HG02840 (cell line): Measurements from ENCODE around the gene METTL24.

Experiments used
- ATAC-seq: cut with Tn5 transposase; IDR thresholded peaks from one replicate; pipeline ENCODE4 v1.9.1; 2021; ENCODE audit warnings: mild to moderate bottlenecking, moderate library complexity, moderate number of reproducible peaks; ENCODE audit not compliant: unreplicated experiment, low FRiP score

The METTL24 gene

GRCh38 chr6:110357664-110358552 lies at the start of gene METTL24:
Gene METTL24, minus strand, starts transcription at chr6:110358349. Its CDS starts 77 bp downstream, at chr6:110358272.
- ATAC-seq: no peak

DNA sequence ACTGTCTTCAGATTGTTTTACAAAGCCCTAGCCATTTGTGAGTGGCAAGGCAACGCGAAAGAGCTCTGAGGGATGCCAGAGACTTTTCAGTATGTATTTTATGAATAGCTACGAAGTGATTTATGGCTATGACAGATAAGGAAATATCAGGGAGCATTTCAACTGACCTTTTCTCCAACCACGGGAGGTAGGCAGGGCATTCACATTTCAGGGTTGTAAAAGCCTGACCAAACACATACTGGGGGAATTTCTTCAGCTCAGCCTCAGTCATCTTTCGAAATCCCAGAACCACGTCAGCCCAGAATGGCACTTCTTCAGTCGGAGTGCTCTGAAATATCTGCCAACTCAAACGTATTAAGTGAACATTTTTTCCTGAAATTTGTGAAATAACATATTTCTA lies 46.5 kb upstream of the METTL24 start:
- no peak for ATAC-seq

DNA sequence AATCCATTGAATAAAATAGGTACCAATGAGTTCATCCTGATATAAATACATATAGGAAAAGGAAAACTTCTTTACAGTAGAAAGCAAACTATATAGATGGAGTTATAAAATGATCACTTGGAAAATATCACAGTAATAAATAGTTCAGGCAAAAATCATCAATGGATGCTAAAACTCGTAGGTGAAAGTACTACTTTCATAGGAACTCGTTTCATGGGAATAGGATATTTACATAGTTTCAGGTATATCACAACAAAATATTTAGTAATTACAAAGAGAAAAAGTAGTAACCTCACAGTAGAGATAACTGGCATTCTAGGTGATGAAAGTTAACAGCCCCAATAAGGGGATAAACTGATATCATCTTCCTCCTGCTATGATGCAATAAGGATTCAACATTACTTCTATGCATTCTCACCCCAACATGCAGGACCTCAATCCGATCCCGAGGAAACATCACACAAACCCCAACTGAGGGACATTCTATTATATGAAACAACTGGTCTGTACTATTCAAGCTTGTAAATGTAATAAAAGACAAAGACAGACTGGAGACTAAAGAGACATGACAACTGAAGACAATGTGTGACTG lies 43.5 kb upstream of the METTL24 start:
- ATAC-seq: no peak

DNA sequence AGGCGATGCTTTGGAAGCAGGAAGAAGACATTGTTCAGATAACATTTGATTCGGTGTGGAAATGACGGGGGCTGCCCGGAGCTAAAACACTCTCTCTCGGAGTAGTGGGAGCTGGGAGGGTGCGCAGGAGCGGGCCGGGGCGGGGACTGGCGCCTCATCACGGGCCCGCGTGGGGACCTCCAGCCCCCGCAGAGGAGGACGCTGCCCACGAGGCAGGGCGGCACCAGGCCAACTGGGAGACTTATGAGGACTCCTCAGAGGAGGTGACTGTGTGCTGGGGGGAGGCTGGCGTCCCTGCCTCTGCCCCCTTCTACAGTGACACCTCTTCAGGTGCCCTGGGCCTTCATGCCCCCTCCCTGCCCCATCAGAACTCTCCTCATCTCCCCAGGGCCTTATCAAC lies 42.1 kb upstream of the METTL24 start:
- ATAC-seq: no peak

- ATAC-seq: no peak
These were observed 41.3 kb upstream of the METTL24 start for GRCh38 chr6:110399219-110400071.

DNA sequence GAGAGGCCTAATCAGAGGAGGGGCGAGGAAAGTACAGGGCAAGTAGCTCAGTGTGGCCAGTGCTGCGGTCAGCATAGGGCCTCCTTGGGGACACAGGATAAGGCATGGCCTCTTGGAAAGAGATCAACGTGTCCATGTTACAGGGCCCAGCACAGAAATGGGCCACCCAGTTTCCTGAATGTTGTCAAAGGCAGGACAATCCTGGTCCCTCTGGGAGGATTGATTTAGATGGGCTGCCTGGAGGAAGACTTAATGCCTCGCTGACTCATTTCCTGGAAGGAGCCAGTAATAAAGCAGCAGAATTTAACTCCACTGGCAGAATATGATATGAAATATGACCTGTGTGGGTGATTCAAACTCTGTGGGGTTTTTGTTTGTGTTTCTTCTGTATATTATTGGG lies 40.6 kb upstream of the METTL24 start:
- no peak for ATAC-seq

DNA sequence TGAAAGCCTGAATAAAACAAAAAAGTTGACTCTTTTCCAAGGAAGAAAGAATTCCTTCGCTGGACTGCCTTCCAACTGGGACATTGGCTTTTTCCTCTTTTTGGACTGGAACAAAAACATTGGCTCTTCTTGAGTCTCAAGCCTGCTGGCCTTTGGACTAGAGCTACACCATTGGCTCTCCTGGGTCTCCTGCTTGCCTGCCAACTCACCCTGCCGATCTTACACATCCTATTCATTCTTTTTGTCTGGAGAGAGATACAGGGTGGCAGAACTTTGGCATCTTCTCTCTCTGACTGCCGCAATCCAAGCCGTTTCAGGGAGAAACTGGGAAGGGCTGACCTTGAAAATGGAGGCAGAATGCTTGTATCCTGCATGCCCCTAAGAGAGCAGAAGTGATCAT lies 37.1 kb upstream of the METTL24 start:
- ATAC-seq: no peak

DNA sequence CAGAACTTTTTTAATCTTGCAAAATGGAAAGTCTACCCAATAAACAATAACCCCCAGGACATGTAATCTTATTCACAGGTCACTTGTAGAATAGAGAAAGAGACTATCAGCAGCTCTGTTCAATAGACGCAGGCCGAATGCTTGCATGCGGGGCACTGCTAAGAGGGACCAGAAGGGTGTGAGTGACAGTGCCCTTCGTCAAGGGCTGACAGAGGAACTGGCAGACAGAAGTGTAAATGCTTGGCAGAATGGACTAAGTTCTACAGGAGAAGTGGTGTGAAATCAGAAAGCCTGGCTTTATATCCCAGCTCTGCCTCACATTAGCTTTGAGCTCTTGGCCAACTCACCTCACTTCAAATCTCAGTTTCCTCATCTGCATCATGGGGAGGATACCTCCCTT lies 36.3 kb upstream of the METTL24 start:
- ATAC-seq: no peak

GRCh38 chr6:110392727-110393126 lies 34.6 kb upstream of the METTL24 start:
- no peak for ATAC-seq

GRCh38 chr6:110390404-110390803 lies 32.3 kb upstream of the METTL24 start:
- no peak for ATAC-seq

DNA sequence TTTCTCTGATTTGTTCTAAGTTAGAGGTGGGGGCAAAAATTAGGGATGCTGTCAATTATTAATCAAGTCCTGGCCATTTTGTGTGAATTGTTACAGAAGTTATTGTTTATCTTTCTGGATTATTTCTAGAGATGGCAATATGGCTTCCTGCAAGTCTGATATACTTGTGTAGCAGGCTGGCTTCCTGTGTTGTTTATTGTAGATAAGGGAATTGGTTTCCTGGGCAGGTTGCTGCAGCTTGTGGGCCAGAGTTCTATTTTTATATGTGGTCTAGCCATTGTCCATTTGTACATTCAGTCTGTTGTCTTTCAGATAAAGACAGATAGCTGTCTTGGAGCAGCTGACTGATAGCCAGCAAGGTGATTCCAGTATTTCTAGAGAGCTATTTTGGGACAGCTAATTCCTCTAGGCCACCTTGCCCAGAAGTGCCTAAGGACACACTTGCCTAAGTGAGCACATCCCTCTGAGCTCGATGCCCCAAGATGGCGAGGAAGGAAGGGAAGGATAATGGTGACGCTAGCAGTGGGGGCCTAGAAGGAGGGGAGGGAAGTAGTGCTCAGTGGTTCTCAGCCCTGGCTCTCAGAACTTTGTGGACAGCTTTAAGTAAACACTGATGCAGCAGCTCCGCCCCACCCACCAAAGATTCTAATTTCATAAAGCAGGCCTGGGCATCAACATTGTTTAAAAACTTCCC lies 31.7 kb upstream of the METTL24 start:
- no peak for ATAC-seq

GRCh38 chr6:110387986-110388385 lies 29.8 kb upstream of the METTL24 start:
- no peak for ATAC-seq

- no peak for ATAC-seq
These were observed 27.3 kb upstream of the METTL24 start for GRCh38 chr6:110385458-110385863.

- ATAC-seq: no peak
These were observed 20.4 kb upstream of the METTL24 start for GRCh38 chr6:110378552-110378951.

DNA sequence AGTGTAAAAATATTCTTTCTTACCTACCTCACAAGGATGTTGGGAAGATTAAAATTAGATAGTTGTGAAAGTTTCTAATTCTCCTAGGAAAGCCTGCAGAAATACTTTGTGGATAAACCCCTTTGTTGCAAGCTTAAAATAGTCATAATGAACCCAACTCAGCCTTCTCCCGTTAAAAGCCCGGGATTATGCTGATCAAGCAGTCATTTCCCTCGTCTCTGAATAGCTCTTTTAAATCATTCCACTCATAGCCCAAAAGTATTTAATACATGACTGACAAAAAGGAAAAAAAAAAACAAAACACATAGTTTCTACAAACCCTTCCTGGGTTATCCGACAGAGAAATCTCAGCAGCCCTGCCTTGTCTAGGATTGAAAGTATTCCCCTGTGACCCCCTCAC lies 10.9 kb upstream of the METTL24 start:
- ATAC-seq: no peak

DNA sequence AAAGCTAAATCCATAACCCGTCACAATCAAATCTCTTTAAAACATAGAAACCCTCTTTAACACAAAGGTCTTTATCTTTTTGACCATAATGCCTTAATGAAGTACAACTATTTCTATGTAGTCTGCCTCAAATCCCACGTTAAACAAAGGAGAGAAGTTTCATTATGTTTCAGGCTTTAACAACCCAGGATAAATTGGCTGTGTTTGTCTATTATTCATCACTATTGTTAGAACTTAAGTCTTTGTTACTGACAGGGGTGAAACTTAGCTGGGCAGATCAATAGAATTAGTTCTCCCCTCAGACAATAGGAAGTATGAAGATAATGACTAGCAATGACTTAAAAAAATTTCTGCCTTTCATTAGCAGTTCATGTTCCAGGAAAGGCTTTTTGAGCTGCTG lies 10.1 kb upstream of the METTL24 start:
- ATAC-seq: no peak

DNA sequence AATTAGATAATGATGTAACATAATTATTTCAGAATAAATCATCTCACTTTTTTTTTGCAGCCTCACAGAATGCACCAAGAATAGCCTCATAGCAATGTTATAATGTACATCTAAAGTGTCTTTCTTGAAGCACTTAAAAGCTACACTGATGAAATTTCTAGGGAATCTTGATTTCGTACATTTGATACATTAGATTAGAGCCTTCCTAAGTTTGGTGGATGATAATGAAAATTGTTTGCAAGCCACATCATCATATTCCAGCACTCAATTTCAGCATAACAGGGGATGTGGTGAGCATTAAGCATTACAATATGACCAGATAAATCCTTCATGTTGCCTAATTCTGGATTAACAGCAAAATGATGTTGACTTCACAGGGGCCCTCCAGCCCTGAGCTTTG lies 9.7 kb upstream of the METTL24 start:
- ATAC-seq: no peak

- no peak for ATAC-seq
These were observed 8.8 kb upstream of the METTL24 start for GRCh38 chr6:110366975-110367374.

GRCh38 chr6:110366256-110366655 lies 8.1 kb upstream of the METTL24 start:
- ATAC-seq: no peak

- ATAC-seq: no peak
These were observed 6.4 kb upstream of the METTL24 start for GRCh38 chr6:110364364-110365105.
